ENCODE data around the gene CCDC40.

Gene CCDC40

GRCh38 chr17:79989106-79989835 lies 47.2 kb upstream of the CCDC40 start:
- TF ChIP-seq FOXP2 (optimal IDR thresholded peaks at IDR 0.05; ENCODE audit: borderline replicate concordance, extremely low read depth, extremely low read length, insufficient read depth) (no peak), POLR2AphosphoS5 (IDR thresholded peaks at IDR 0.05; ENCODE audit: low read depth, low read length) (no peak), TAF1 (IDR thresholded peaks at IDR 0.05; ENCODE audit: borderline replicate concordance, insufficient read depth, low read length) (no peak), SIN3A (IDR thresholded peaks at IDR 0.05; ENCODE audit: borderline replicate concordance, insufficient read depth, low read length) (no peak)
- TF ChIP-seq, protein P1, sequence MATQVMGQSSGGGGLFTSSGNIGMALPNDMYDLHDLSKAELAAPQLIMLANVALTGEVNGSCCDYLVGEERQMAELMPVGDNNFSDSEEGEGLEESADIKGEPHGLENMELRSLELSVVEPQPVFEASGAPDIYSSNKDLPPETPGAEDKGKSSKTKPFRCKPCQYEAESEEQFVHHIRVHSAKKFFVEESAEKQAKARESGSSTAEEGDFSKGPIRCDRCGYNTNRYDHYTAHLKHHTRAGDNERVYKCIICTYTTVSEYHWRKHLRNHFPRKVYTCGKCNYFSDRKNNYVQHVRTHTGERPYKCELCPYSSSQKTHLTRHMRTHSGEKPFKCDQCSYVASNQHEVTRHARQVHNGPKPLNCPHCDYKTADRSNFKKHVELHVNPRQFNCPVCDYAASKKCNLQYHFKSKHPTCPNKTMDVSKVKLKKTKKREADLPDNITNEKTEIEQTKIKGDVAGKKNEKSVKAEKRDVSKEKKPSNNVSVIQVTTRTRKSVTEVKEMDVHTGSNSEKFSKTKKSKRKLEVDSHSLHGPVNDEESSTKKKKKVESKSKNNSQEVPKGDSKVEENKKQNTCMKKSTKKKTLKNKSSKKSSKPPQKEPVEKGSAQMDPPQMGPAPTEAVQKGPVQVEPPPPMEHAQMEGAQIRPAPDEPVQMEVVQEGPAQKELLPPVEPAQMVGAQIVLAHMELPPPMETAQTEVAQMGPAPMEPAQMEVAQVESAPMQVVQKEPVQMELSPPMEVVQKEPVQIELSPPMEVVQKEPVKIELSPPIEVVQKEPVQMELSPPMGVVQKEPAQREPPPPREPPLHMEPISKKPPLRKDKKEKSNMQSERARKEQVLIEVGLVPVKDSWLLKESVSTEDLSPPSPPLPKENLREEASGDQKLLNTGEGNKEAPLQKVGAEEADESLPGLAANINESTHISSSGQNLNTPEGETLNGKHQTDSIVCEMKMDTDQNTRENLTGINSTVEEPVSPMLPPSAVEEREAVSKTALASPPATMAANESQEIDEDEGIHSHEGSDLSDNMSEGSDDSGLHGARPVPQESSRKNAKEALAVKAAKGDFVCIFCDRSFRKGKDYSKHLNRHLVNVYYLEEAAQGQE (IDR thresholded peaks at IDR 0.05; ENCODE audit: insufficient read depth in 1 of 2, low read depth in 2 of 2, low read length in 2 of 2), result no peak

DNA sequence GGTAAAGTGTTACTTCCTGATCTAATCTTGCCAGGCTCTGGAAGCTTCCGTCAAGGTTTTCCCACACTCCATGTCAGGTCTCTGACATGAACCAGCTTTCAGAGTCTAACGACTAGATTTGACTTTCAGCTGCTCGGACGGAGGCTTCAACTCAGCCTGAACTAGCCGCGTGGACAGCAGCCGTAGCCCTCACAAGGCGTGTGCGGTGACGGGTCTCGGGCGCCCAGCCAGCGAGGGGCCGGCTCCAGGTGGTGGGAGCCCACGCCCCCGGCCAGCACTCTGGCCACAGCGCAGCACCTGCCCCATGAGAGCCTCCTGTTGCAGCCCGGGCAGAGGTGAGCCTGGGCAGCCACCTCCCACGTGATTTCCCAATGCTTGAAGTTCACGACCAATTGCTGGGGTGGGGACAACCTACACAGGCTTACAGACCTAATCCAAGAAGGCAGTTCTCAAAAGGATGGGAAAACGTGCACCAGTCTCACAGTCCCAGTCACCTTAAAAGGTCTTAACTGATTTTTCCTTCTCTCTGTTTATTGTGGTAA lies 46.3 kb upstream of the CCDC40 start:
- TF ChIP-seq TAF1 (IDR thresholded peaks at IDR 0.05; ENCODE audit: borderline replicate concordance, insufficient read depth, low read length) (no peak), SIN3A (IDR thresholded peaks at IDR 0.05; ENCODE audit: borderline replicate concordance, insufficient read depth, low read length) (no peak), POLR2AphosphoS5 (IDR thresholded peaks at IDR 0.05; ENCODE audit: low read depth, low read length) (no peak), FOXP2 (optimal IDR thresholded peaks at IDR 0.05; ENCODE audit: borderline replicate concordance, extremely low read depth, extremely low read length, insufficient read depth) (no peak)
- TF ChIP-seq, protein P1 (IDR thresholded peaks at IDR 0.05; ENCODE audit: insufficient read depth in 1 of 2, low read depth in 2 of 2, low read length in 2 of 2), result no peak

DNA sequence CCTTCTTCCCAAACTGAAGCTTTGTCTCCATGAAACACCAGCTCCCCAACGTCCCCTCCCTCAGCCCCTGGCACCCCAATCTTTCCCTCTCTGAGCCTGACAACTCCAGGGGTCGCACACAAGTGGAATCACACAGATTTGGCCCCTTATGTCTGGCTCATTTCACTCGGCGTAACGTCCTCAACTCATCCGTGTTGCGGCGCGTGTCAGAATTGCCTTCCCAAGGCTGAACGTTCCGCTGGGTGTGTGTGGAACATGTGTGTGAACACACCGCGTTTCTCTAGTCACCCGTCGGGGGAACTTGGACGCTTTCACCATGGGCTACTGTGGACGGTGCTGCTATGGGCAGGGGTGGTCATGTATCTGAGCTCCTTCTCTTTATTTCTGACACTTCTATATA lies 45.7 kb upstream of the CCDC40 start:
- TF ChIP-seq TAF1 (IDR thresholded peaks at IDR 0.05; ENCODE audit: borderline replicate concordance, insufficient read depth, low read length) (no peak), FOXP2 (optimal IDR thresholded peaks at IDR 0.05; ENCODE audit: borderline replicate concordance, extremely low read depth, extremely low read length, insufficient read depth) (no peak), SIN3A (IDR thresholded peaks at IDR 0.05; ENCODE audit: borderline replicate concordance, insufficient read depth, low read length) (no peak), POLR2AphosphoS5 (IDR thresholded peaks at IDR 0.05; ENCODE audit: low read depth, low read length) (no peak)
- TF ChIP-seq, protein P1 (IDR thresholded peaks at IDR 0.05; ENCODE audit: insufficient read depth in 1 of 2, low read depth in 2 of 2, low read length in 2 of 2), result no peak

GRCh38 chr17:79991140-79991923 lies 45.1 kb upstream of the CCDC40 start:
- TF ChIP-seq, protein P1 (IDR thresholded peaks at IDR 0.05; ENCODE audit: insufficient read depth in 1 of 2, low read depth in 2 of 2, low read length in 2 of 2), result no peak
- TF ChIP-seq FOXP2 (optimal IDR thresholded peaks at IDR 0.05; ENCODE audit: borderline replicate concordance, extremely low read depth, extremely low read length, insufficient read depth), result peak; percentile 71

All from PFSK-1 (cell line).